GM12892 (cell line): ENCODE measurements around the gene FARP2.
"Not testable (repeated sequence)": the region's sequence is repeated elsewhere in the genome, so short reads cannot be mapped to it uniquely, and the experiment has no call there.

Experiments
- DNase-seq: peaks from one replicate; pipeline ENCODE4 v3.0.0; 2011; ENCODE audit not compliant: insufficient read length
- FAIRE-seq: peaks from 2 replicates; lab custom pipeline; 2011; peaks lifted over from hg19 to GRCh38; lab: Jason Lieb, UNC
- POLR2A ChIP-seq: IDR thresholded peaks from 2 replicates; pipeline ENCODE4 v1.6.1; 2011; ENCODE audit warnings: low read depth, low read length, control low read depth
- POLR2AphosphoS5 ChIP-seq: IDR thresholded peaks from 2 replicates; pipeline ENCODE4 v1.6.1; 2011; ENCODE audit warnings: low read depth, low read length, control low read depth
- TAF1 ChIP-seq: IDR thresholded peaks from 2 replicates; pipeline ENCODE4 v1.6.1; 2011; ENCODE audit warnings: low read depth, mild to moderate bottlenecking, control low read depth, low read length, borderline replicate concordance

Gene FARP2

GRCh38 chr2:241315093-241315878, 40.8 kb upstream of the FARP2 start, which contains the start of gene HDLBP:
Gene HDLBP, minus strand, starts transcription at chr2:241315672. Its CDS starts 48,803 bp downstream, at chr2:241266869.
- FAIRE-seq (peak; percentile 98), DNase-seq (peak; percentile 94)
- peak; percentile 82 for TF ChIP-seq TAF1
- TF ChIP-seq POLR2A = peak; percentile 89
- TF ChIP-seq POLR2AphosphoS5 = 0 out of 2 replicates have a peak, but pooled peaks have one; percentile 16

- DNase-seq (no peak), FAIRE-seq (peak; percentile 84)
- 0 out of 2 replicates have a peak, but pooled peaks have one; percentile 5 for TF ChIP-seq POLR2AphosphoS5
- no peak; the same call in none of the 2 replicates for TF ChIP-seq POLR2A
- TF ChIP-seq TAF1 = peak; percentile 67; the same call in 1 of the 2 replicates
Measured at GRCh38 chr2:241315879-241316631, 40.0 kb upstream of the FARP2 start, which contains the start of gene SEPTIN2. Gene SEPTIN2, plus strand, starts transcription at chr2:241315925. Its CDS starts 8,308 bp downstream, at chr2:241324233.

- no peak for TF ChIP-seq POLR2AphosphoS5
- FAIRE-seq (no peak), DNase-seq (no peak)
Measured at GRCh38 chr2:241316825-241317224, 39.3 kb upstream of the FARP2 start.

DNA sequence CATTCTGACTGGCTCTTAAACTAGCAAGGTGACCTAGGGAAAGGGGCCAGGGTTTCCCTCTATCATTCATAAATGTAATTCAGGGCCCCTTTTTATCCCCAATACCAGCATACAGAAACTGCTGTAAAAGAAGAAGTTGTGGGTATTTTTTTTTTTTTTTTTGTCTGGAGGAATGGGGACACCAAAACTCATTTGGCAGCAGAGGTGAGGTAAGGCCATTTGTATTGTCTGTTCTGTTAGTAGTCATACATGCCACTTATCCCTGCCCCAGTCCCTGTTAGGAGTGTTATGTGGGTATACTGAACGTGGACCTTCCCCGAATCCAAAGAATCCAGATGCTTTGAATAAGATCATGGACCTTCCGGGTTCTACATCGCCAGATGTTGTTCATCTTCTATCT, 38.7 kb upstream of the FARP2 start:
- FAIRE-seq = no peak
- TF ChIP-seq POLR2AphosphoS5 (0 out of 2 replicates have a peak, but pooled peaks have one; percentile 27), POLR2A (no peak), TAF1 (no peak)
- DNase-seq = no peak

DNA sequence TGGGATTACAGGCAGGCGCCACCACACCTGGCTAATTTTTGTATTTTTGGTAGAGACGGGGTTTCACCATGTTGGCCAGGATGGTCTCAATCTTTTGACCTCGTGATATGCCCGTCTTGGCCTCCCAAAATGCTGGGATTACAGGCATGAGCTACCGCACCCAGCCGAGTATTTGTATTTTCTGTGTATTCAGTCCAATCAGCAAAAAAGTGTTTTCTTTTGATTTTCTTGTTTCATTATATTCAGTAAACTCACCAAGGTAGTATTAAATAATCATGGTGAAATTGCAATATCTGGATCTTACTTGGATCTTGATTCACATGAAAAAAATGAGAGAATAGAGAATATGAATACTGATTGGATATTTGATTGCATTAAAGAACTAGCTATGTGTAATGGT, 37.3 kb upstream of the FARP2 start:
- not testable (repeated sequence) for DNase-seq, FAIRE-seq

DNA sequence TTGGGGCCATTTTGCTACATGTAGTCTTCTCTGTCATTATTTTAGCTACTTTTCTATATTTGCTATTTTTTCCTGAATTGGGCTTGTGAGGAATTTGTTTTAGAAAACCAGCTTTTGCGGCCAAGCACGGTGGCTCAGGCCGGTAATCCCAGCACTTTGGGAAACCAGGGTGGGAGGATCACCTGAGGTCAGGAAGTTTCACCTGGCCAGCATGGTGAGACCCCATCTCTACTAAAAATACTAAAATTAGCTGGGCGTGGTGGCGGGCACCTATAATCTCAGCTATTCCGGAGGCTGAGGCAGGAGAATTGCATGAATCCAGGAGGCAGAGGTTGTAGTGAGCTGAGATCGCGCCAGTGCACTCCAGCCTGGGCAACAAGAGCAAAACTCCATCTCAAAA, 35.7 kb upstream of the FARP2 start:
- TF ChIP-seq POLR2AphosphoS5 = no peak
- no peak for FAIRE-seq
- DNase-seq = no peak

DNA sequence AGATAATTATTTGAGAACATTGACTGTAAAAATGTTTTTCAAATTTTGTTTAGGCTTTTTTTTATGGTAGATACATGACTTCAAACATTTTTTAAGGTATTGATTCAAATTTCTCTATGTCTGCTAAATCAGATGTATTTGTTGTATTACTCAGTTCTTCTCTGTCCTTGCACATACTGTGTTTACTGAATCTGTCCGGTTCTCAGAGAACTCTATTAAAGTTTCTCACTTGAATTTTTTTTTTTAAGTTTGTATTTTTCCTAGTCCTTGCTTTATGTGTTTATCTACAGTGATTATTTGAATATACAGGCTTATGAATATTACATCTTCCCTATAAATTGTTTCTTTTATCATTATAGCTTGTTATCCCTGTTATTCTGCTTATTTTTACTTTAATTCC, 35.1 kb upstream of the FARP2 start:
- DNase-seq (no peak), FAIRE-seq (no peak)
- no peak for TF ChIP-seq POLR2AphosphoS5
- no peak for TF ChIP-seq TAF1
- no peak for TF ChIP-seq POLR2A

- no peak for FAIRE-seq
Measured at GRCh38 chr2:241321886-241322285, 34.2 kb upstream of the FARP2 start.

GRCh38 chr2:241323778-241324177, 32.3 kb upstream of the FARP2 start:
- DNase-seq (no peak), FAIRE-seq (no peak)
- TF ChIP-seq POLR2A (no peak), POLR2AphosphoS5 (no peak), TAF1 (no peak)

More at GRCh38 chr2:241321886-241322285, 34.2 kb upstream of the FARP2 start:
- DNase-seq = no peak
- TF ChIP-seq POLR2AphosphoS5 = no peak
- no peak for TF ChIP-seq TAF1
- no peak for TF ChIP-seq POLR2A

DNA sequence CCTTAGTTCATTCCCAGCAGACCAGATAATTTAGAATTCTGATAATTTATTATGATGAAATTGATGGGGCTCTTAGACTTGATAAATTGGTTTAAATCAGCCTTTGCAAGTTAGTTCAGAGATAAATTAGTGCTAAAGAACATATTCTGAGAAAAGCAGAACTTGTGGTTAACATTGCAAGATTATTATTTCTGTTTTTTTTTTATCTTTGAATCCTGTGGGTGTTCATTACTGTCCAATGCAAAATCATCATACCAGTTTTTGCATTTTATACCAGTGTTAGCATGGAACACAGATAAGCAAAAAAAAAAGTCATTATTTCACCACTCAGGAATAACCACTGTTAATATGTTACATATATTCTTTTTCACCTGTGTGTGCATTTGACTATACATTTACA, 31.3 kb upstream of the FARP2 start:
- TF ChIP-seq TAF1 (no peak), POLR2A (no peak), POLR2AphosphoS5 (no peak)
- DNase-seq (no peak), FAIRE-seq (no peak)

DNA sequence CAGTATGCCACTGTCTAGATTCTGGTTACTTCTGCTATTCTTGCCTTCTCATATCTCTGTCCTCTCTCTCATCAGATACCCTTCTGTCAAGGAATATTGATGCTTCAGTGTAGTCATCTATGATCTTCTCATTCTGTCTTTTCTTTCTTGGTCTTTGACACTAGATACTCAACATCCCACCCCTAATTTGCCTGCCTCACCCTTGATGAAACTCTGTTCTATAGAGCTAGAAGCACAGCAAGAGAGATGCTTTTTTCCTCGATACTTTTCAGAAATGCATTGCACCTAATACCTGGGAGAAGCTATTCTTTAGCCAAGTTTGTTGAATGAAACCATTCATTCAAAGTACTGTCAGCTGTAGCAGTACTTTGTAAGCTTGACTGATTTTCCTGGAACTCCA, 30.8 kb upstream of the FARP2 start:
- DNase-seq (no peak), FAIRE-seq (no peak)
- no peak for TF ChIP-seq POLR2A
- TF ChIP-seq TAF1 = no peak
- TF ChIP-seq POLR2AphosphoS5 = no peak
